H1 (cell line): Measurements from ENCODE around the gene IFT74. TPM values are rescaled to one million over a fixed set of nuclear protein-coding genes. Genes with fewer than 3 reads are reported as not detected.

Experiments
- CTCF ChIA-PET: fragments of 300-600 bp; sonication (Branson Sonifier 250); formaldehyde crosslinking; loops from one replicate; lab custom pipeline; 2021; ENCODE audit not compliant: partially characterized antibody; lab: Charles Lee
- POLR2A ChIA-PET: fragments of 300-600 bp; sonication (Branson Sonifier 250); formaldehyde crosslinking; loops from one replicate; lab custom pipeline; 2021; ENCODE audit warnings: inconsistent platforms; ENCODE audit not compliant: partially characterized antibody; lab: Charles Lee
- DNase-seq, 2 experiments: peaks; one replicate each; pipeline versions ENCODE4 v3.0.0 to v3.0.0-alpha.2; 2010 to 2022; ENCODE audit warnings: low spot score in 2 of 2, low read depth in 1 of 2, mixed read lengths in 1 of 2
- FAIRE-seq: peaks from 2 replicates; lab custom pipeline; 2011; peaks lifted over from hg19 to GRCh38; lab: Jason Lieb, UNC
- H2AFZ ChIP-seq: 2 replicates; pipeline ENCODE4 v1.8.1; 2012; ENCODE audit warnings: low read length, inconsistent platforms
- H2AK5ac ChIP-seq: 2 replicates; pipeline ENCODE4 v1.6.1; 2013; ENCODE audit warnings: low read depth, low read length
- H2BK120ac ChIP-seq: replicated peaks from 2 replicates; pipeline ENCODE3; 2013; ENCODE audit warnings: low read depth, low read length, inconsistent platforms
- H2BK12ac ChIP-seq: 2 replicates; pipeline ENCODE4 v1.6.1; 2013; ENCODE audit warnings: low read depth, low read length
- H2BK15ac ChIP-seq: 2 replicates; pipeline ENCODE4 v1.6.1; 2013; ENCODE audit warnings: low read length
- H2BK20ac ChIP-seq: 2 replicates; pipeline ENCODE4 v1.6.1; 2013; ENCODE audit warnings: low read length
- H2BK5ac ChIP-seq: 2 replicates; pipeline ENCODE4 v1.6.1; 2013; ENCODE audit warnings: low read depth, low read length
- H3K14ac ChIP-seq: 2 replicates; pipeline ENCODE4 v1.6.1; 2013; ENCODE audit warnings: inconsistent platforms; ENCODE audit not compliant: insufficient read length
- H3K18ac ChIP-seq: 2 replicates; pipeline ENCODE4 v1.6.1; 2013; ENCODE audit warnings: low read length; ENCODE audit errors: extremely low read depth
- H3K23ac ChIP-seq: 2 replicates; pipeline ENCODE4 v1.6.1; 2013; ENCODE audit warnings: inconsistent platforms; ENCODE audit not compliant: insufficient read length
- H3K23me2 ChIP-seq: 2 replicates; pipeline ENCODE4 v1.6.1; 2013; ENCODE audit warnings: low read depth, low read length
- H3K27ac ChIP-seq: 2 replicates; pipeline ENCODE4 v1.6.1; 2011; ENCODE audit warnings: low read depth, low read length, inconsistent platforms
- H3K27me3 ChIP-seq, 4 experiments: replicated peaks in 1 of 4; 1 replicate in 1 of 4; 2 replicates in 3 of 4; pipeline versions ENCODE4 v1.6.1 to v1.8.1; 2011 to 2013; ENCODE audit warnings: low read length in 3 of 4, mild to moderate bottlenecking in 3 of 4, inconsistent platforms in 2 of 4, mixed read lengths in 2 of 4, moderate library complexity in 1 of 4; ENCODE audit not compliant: control insufficient read depth in 3 of 4, insufficient read depth in 3 of 4; ENCODE audit errors: extremely low read depth in 1 of 4
- H3K36me3 ChIP-seq, 4 experiments: 2 replicates each; pipeline versions ENCODE4 v1.6.1 to v1.8.1; 2011 to 2013; ENCODE audit warnings: mild to moderate bottlenecking in 4 of 4, low read length in 3 of 4, moderate library complexity in 2 of 4, control low read depth in 1 of 4, inconsistent platforms in 1 of 4; ENCODE audit not compliant: insufficient read depth in 4 of 4, control insufficient read depth in 2 of 4
- H3K4ac ChIP-seq: replicated peaks from 2 replicates; pipeline ENCODE3; 2013; ENCODE audit warnings: low read length, low read depth, mixed read lengths, inconsistent platforms; ENCODE audit not compliant: insufficient read length
- H3K4me1 ChIP-seq, 4 experiments: replicated peaks in 1 of 4; 1 replicate in 1 of 4; 2 replicates in 3 of 4; pipeline versions ENCODE4 v1.6.1 to v1.8.1; 2011 to 2013; ENCODE audit warnings: low read length in 3 of 4, inconsistent platforms in 2 of 4, mixed read lengths in 1 of 4; ENCODE audit not compliant: insufficient read depth in 4 of 4, control insufficient read depth in 3 of 4
- H3K4me2 ChIP-seq, 2 experiments: 2 replicates each; pipeline versions ENCODE4 v1.6.1 to v1.8.1; 2011 to 2013; ENCODE audit warnings: low read depth in 2 of 2, low read length in 2 of 2, control low read depth in 1 of 2, inconsistent platforms in 1 of 2, mild to moderate bottlenecking in 1 of 2; ENCODE audit not compliant: insufficient read depth in 1 of 2
- H3K4me3 ChIP-seq, 4 experiments: fragments of 200-600, 300-600 bp in 1 of 4; sonication (generic), shearing (Covaris generic), sonication (Bioruptor Twin) in 1 of 4; 2 replicates each; pipeline versions ENCODE4 v1.5.1 to v1.8.1; 2011 to 2016; ENCODE audit warnings: low read length in 4 of 4, low read depth in 3 of 4, control low read depth in 2 of 4, inconsistent platforms in 2 of 4, mild to moderate bottlenecking in 2 of 4, mixed read lengths in 1 of 4, moderate library complexity in 1 of 4; ENCODE audit not compliant: insufficient read depth in 2 of 4; ENCODE audit errors: extremely low read depth in 1 of 4
- H3K56ac ChIP-seq: replicated peaks from 2 replicates; pipeline ENCODE3; 2013; ENCODE audit warnings: low read depth, mild to moderate bottlenecking, mixed read lengths, low read length, inconsistent platforms; ENCODE audit not compliant: insufficient read length
- H3K79me1 ChIP-seq: 2 replicates; pipeline ENCODE4 v1.6.1; 2013; ENCODE audit warnings: low read depth, low read length, control low read depth
- H3K79me2 ChIP-seq, 2 experiments: 2 replicates each; pipeline versions ENCODE4 v1.6.1 to v1.8.1; 2012 to 2013; ENCODE audit warnings: low read length in 2 of 2, mild to moderate bottlenecking in 2 of 2, inconsistent platforms in 1 of 2; ENCODE audit not compliant: insufficient read depth in 2 of 2, control insufficient read depth in 1 of 2
- H3K9ac ChIP-seq, 4 experiments: replicated peaks in 1 of 4; 1 replicate in 1 of 4; 2 replicates in 3 of 4; pipeline versions ENCODE4 v1.6.1 to v1.8.1; 2011 to 2013; ENCODE audit warnings: low read depth in 3 of 4, low read length in 3 of 4, control low read depth in 2 of 4, mild to moderate bottlenecking in 2 of 4, moderate library complexity in 2 of 4, inconsistent platforms in 1 of 4; ENCODE audit errors: extremely low read depth in 1 of 4
- H3K9me3 ChIP-seq, 2 experiments: 2 replicates each; pipeline versions ENCODE4 v1.6.1 to v1.8.1; 2012 to 2013; ENCODE audit warnings: mild to moderate bottlenecking in 2 of 2, moderate library complexity in 2 of 2, control low read depth in 1 of 2, inconsistent platforms in 1 of 2, low read depth in 1 of 2, low read length in 1 of 2, mixed read lengths in 1 of 2; ENCODE audit not compliant: insufficient read depth in 2 of 2
- H4K20me1 ChIP-seq, 2 experiments: replicated peaks in 1 of 2; 2 replicates each; pipeline versions ENCODE3 to v1.8.1; 2011 to 2013; ENCODE audit warnings: inconsistent platforms in 2 of 2, low read length in 2 of 2, mild to moderate bottlenecking in 1 of 2; ENCODE audit not compliant: insufficient read depth in 2 of 2, control insufficient read depth in 1 of 2
- H4K5ac ChIP-seq: 2 replicates; pipeline ENCODE4 v1.6.1; 2013; ENCODE audit warnings: low read length, low read depth, mixed read lengths, inconsistent platforms; ENCODE audit not compliant: insufficient read length
- H4K8ac ChIP-seq: 2 replicates; pipeline ENCODE4 v1.8.0; 2013; ENCODE audit warnings: mild to moderate bottlenecking, moderate library complexity, low read length, inconsistent platforms; ENCODE audit not compliant: insufficient read depth; ENCODE audit errors: extremely low read depth
- H4K91ac ChIP-seq: replicated peaks from 2 replicates; pipeline ENCODE3; 2013; ENCODE audit warnings: low read length, mixed read lengths, inconsistent platforms; ENCODE audit not compliant: insufficient read length
- ATF3 ChIP-seq: IDR thresholded peaks from 2 replicates; pipeline ENCODE4 v1.6.1; 2011; ENCODE audit warnings: low read depth, mild to moderate bottlenecking, low read length; ENCODE audit not compliant: insufficient read depth
- BACH1 ChIP-seq: IDR thresholded peaks from 2 replicates; pipeline ENCODE4 v1.6.1; 2012; ENCODE audit warnings: low read length, improper control_type of control experiment
- BRCA1 ChIP-seq: IDR thresholded peaks from 2 replicates; pipeline ENCODE4 v1.6.1; 2012; ENCODE audit warnings: low read depth, low read length, improper control_type of control experiment
- EGR1 ChIP-seq: IDR thresholded peaks from 2 replicates; pipeline ENCODE4 v1.6.1; 2011; ENCODE audit warnings: low read depth, low read length, borderline replicate concordance
- JUND ChIP-seq: IDR thresholded peaks from 2 replicates; pipeline ENCODE4 v1.6.1; 2011; ENCODE audit warnings: mild to moderate bottlenecking, improper control_type of control experiment, low read length
- KDM1A ChIP-seq: fragments of 200-600, 300-600 bp; sonication (generic); IDR thresholded peaks from 2 replicates; pipeline ENCODE4 v1.7.1; 2016; ENCODE audit warnings: mild to moderate bottlenecking, low read length, borderline replicate concordance
- POU5F1 ChIP-seq: IDR thresholded peaks from 2 replicates; pipeline ENCODE4 v1.6.1; 2011; ENCODE audit warnings: low read depth, mild to moderate bottlenecking, low read length, moderate library complexity
- RNF2 ChIP-seq: fragments of 200-900, 300-1000 bp; sonication (generic); IDR thresholded peaks from 2 replicates; pipeline ENCODE4 v1.7.1; 2016; ENCODE audit warnings: borderline replicate concordance, low read depth, mild to moderate bottlenecking, antibody characterized with exemption, low read length; ENCODE audit not compliant: poor library complexity, severe bottlenecking; ENCODE audit errors: missing control alignments
- TAF1 ChIP-seq: IDR thresholded peaks from 2 replicates; pipeline ENCODE4 v1.6.1; 2011; ENCODE audit warnings: mild to moderate bottlenecking, low read depth, low read length
- WGBS, 2 experiments: shearing (Covaris generic) in 1 of 2; methylation state at CpG; one replicate each; pipeline versions ENCODE4 v1.1.6 to v1.1.7; 2013 to 2015; ENCODE audit warnings: low lambda C conversion rate in 2 of 2, mixed read lengths in 2 of 2, inconsistent platforms in 1 of 2, low coverage in 1 of 2, missing lambda C conversion rate in 1 of 2; ENCODE audit not compliant: insufficient replicate concordance in 2 of 2, insufficient coverage in 1 of 2, insufficient read length in 1 of 2; ENCODE audit errors: extremely low coverage in 1 of 2, missing lambda C conversion rate in 1 of 2; 5-methylcytosine and 5-hydroxymethylcytosine counted together
- polyA plus RNA-seq, 7 experiments: library from polyadenylated mRNA; depleted of rRNA in 3 of 7; stranded (reverse) in 5 of 7; unstranded in 2 of 7; fragments of >200 nt in 5 of 7; fragments of 200-250 nt in 2 of 7; gene quantifications; 1 replicate in 5 of 7; 2 replicates in 1 of 7; 4 replicates in 1 of 7; pipeline versions ENCODE4 v1.2.1 to v1.2.3, GENCODE V29; 2011 to 2013; ENCODE audit warnings: missing spikeins in 2 of 7, mixed read lengths in 2 of 7
- total RNA-seq: library from RNA; stranded (reverse); fragmentation: NEBNext Ultra II Directional; extraction: Animal tissue kit (Norgen Biotek cat#: 25700); gene quantifications from 2 replicates; pipeline ENCODE4 v1.2.1, GENCODE V29; 2021

Gene IFT74
- total and polyA plus RNA-seq, 2 of the 8 experiments (the other 6 are each of a cell fraction or from before 2014, with no cell fraction given), result 4.4 to 17.8 TPM

GRCh38 chr9:27109621-27110020 is 153.4 kb downstream of the IFT74 start:
- Histone ChIP-seq H3K23ac (no peak overlapping the region), H2BK15ac (no peak overlapping the region), H2BK20ac (no peak overlapping the region; the same call in 1 of the 2 replicates), H3K27ac (peak overlapping the region; percentile 56; the same call in 1 of the 2 replicates), H2AK5ac (no peak overlapping the region), H3K4me1 (peaks cover 0 to 8% (median 1%) of the 10 kb centered on the region in 4 experiments; a peak in 1 of 7 replicates), H3K56ac (no peak overlapping the region), H3K79me2 (peaks cover 0 to 32% of the 10 kb centered on the region in 2 experiments; a peak in 2 of 4 replicates), H4K8ac (no peak overlapping the region), H3K4me3 (peak overlapping the region; percentile 40 to 60 (median 48)), H2BK120ac (no peak overlapping the region), H3K4me2 (peak overlapping the region; percentile 68 to 79), H3K9ac (peak overlapping the region; percentile 76 to 85 (median 80)), H2BK12ac (peak overlapping the region; percentile 28; the same call in 1 of the 2 replicates), H2BK5ac (peak overlapping the region; percentile 13), H3K9me3 (no peaks in the 10 kb centered on the region), H3K36me3 (no peaks in the 10 kb centered on the region), H4K5ac (no peak overlapping the region), H3K4ac (no peak overlapping the region), H3K14ac (no peak overlapping the region), H3K79me1 (no peaks in the 10 kb centered on the region), H2AFZ (peak overlapping the region; percentile 93), H3K23me2 (peaks cover 5% of the 10 kb centered on the region; the same call in 1 of the 2 replicates), H3K27me3 (no peaks in the 10 kb centered on the region), H3K18ac (no peak overlapping the region), H4K20me1 (no peaks in the 10 kb centered on the region), H4K91ac (no peak overlapping the region)
- no peak for DNase-seq
- peak; percentile 57 for FAIRE-seq
- TF ChIP-seq POU5F1 (no peak), ATF3 (no peak), RNF2 (no peak), EGR1 (no peak), BRCA1 (no peak), TAF1 (peak; percentile 8; the same call in 1 of the 2 replicates), JUND (no peak), KDM1A (no peak), BACH1 (no peak)
- ChIA-PET CTCF (interaction anchor here (1.2 kb wide), 1 partner anchor 15 kb away, joined by 3 read pairs; no protein-coding TSS in a partner anchor), POLR2A (no interaction called here)
- 13% methylated on average over 2 of the region's 2 CpGs; no CpG with 5 or more reads in 1 of the 2 experiments for WGBS, 2 experiments
